Activated CD8-positive, alpha-beta memory T cell treated with anti-CD3 and anti-CD28 coated beads, Interleukin-2, amount 10 ng/mL, durations not matched to agents 7 days and 5 days (primary cell): Measurements from ENCODE around the gene MYZAP. TPM values are rescaled to one million over a fixed set of nuclear protein-coding genes. Genes with fewer than 3 reads are reported as not detected.
"Not testable (repeated sequence)": the region's sequence is repeated elsewhere in the genome, so short reads cannot be mapped to it uniquely, and the experiment has no call there.

Experiments
- ATAC-seq: fragments of 150-1000 bp; cut with Tn5 transposase; one replicate; pipeline ENCODE4 v1.10.0; 2021; ENCODE audit warnings: moderate library complexity
- CTCF ChIA-PET: fragments of 350-600 bp; sonication (Branson Sonifier 250); formaldehyde crosslinking; loops from one replicate; lab custom pipeline; 2021; ENCODE audit warnings: antibody characterized with exemption; lab: Charles Lee
- DNase-seq: peaks from one replicate; pipeline ENCODE4 v3.0.0-alpha.2; 2020
- H3K27ac Mint-ChIP-seq: one replicate; pipeline ENCODE4 v1.8.0; 2021; ENCODE audit warnings: mild to moderate bottlenecking, mixed read lengths
- H3K27me3 Mint-ChIP-seq: one replicate; pipeline ENCODE4 v1.8.0; 2021; ENCODE audit warnings: mixed read lengths
- H3K36me3 Mint-ChIP-seq: one replicate; pipeline ENCODE4 v1.8.0; 2021; ENCODE audit warnings: mild to moderate bottlenecking, mixed read lengths
- H3K4me1 Mint-ChIP-seq: one replicate; pipeline ENCODE4 v1.8.0; 2021; ENCODE audit warnings: mixed read lengths
- H3K4me3 Mint-ChIP-seq: one replicate; pipeline ENCODE4 v1.8.0; 2021; ENCODE audit warnings: mild to moderate bottlenecking, moderate library complexity, mixed read lengths
- H3K9me3 Mint-ChIP-seq: one replicate; pipeline ENCODE4 v1.8.0; 2022; ENCODE audit warnings: low read depth, mixed read lengths
- total RNA-seq, 2 experiments: library from RNA; stranded (reverse); gene quantifications; one replicate each; pipeline ENCODE4 v1.2.3, GENCODE V29; 2021

Gene MYZAP
- total RNA-seq, 2 experiments from 2014 or later = not detected

- no peaks in the 10 kb centered on the region for H3K4me1 Mint-ChIP-seq
- DNase-seq = no peak
- H3K27me3 Mint-ChIP-seq = peaks cover 30% of the 10 kb centered on the region
- no peak for ATAC-seq
- H3K27ac Mint-ChIP-seq = no peak overlapping the region
- H3K36me3 Mint-ChIP-seq = no peaks in the 10 kb centered on the region
- no peak overlapping the region for H3K4me3 Mint-ChIP-seq
- CTCF ChIA-PET = no interaction called here
- no peaks in the 10 kb centered on the region for H3K9me3 Mint-ChIP-seq
Observed at GRCh38 chr15:57605491-57605890, 13.8 kb downstream of the MYZAP start.

GRCh38 chr15:57606048-57606447 lies 14.3 kb downstream of the MYZAP start:
- Mint-ChIP-seq H3K4me1 (no peaks in the 10 kb centered on the region), H3K9me3 (no peaks in the 10 kb centered on the region), H3K27ac (no peak overlapping the region), H3K27me3 (peaks cover 29% of the 10 kb centered on the region), H3K36me3 (no peaks in the 10 kb centered on the region), H3K4me3 (no peak overlapping the region)
- ATAC-seq = no peak
- CTCF ChIA-PET = no interaction called here
- DNase-seq = no peak

- DNase-seq (no peak), ATAC-seq (no peak)
- H3K4me1 Mint-ChIP-seq = no peaks in the 10 kb centered on the region
- H3K4me3 Mint-ChIP-seq = no peak overlapping the region
- no peaks in the 10 kb centered on the region for H3K9me3 Mint-ChIP-seq
- no peak overlapping the region for H3K27ac Mint-ChIP-seq
- CTCF ChIA-PET = no interaction called here
- H3K36me3 Mint-ChIP-seq = no peaks in the 10 kb centered on the region
- peaks cover 23% of the 10 kb centered on the region for H3K27me3 Mint-ChIP-seq
Observed at GRCh38 chr15:57606816-57607215, 15.1 kb downstream of the MYZAP start.

GRCh38 chr15:57607570-57608000 lies 15.9 kb downstream of the MYZAP start:
- Mint-ChIP-seq H3K4me1 (no peaks in the 10 kb centered on the region), H3K4me3 (no peak overlapping the region), H3K9me3 (no peaks in the 10 kb centered on the region), H3K36me3 (no peaks in the 10 kb centered on the region), H3K27me3 (peaks cover 19% of the 10 kb centered on the region), H3K27ac (no peak overlapping the region)
- DNase-seq (no peak), ATAC-seq (no peak)
- CTCF ChIA-PET = interaction anchor here (1.6 kb wide), 1 partner anchor 34 kb away, joined by 3 read pairs; no protein-coding TSS in a partner anchor

GRCh38 chr15:57609805-57610529 lies 18.3 kb downstream of the MYZAP start:
- H3K4me3 Mint-ChIP-seq = no peak overlapping the region
- H3K27me3 Mint-ChIP-seq = peaks cover 5% of the 10 kb centered on the region
- DNase-seq (no peak), ATAC-seq (no peak)
- no peaks in the 10 kb centered on the region for H3K36me3 Mint-ChIP-seq
- H3K27ac Mint-ChIP-seq = no peak overlapping the region
- no peaks in the 10 kb centered on the region for H3K4me1 Mint-ChIP-seq
- no peaks in the 10 kb centered on the region for H3K9me3 Mint-ChIP-seq
- CTCF ChIA-PET = no interaction called here

GRCh38 chr15:57611123-57611522 lies 19.4 kb downstream of the MYZAP start:
- DNase-seq = no peak
- H3K27ac Mint-ChIP-seq = no peak overlapping the region
- CTCF ChIA-PET = interaction anchor here (1.0 kb wide), 1 partner anchor 50 kb away, joined by 3 read pairs; no protein-coding TSS in a partner anchor
- no peaks in the 10 kb centered on the region for H3K4me1 Mint-ChIP-seq
- H3K9me3 Mint-ChIP-seq = no peaks in the 10 kb centered on the region
- no peak for ATAC-seq
- H3K4me3 Mint-ChIP-seq = no peak overlapping the region
- peaks cover 3% of the 10 kb centered on the region for H3K27me3 Mint-ChIP-seq
- no peaks in the 10 kb centered on the region for H3K36me3 Mint-ChIP-seq

GRCh38 chr15:57611938-57612337 lies 20.2 kb downstream of the MYZAP start:
- Mint-ChIP-seq H3K27ac (no peak overlapping the region), H3K4me1 (no peaks in the 10 kb centered on the region), H3K27me3 (peaks cover 7% of the 10 kb centered on the region), H3K4me3 (no peak overlapping the region), H3K9me3 (no peaks in the 10 kb centered on the region), H3K36me3 (no peaks in the 10 kb centered on the region)
- ATAC-seq (no peak), DNase-seq (no peak)
- CTCF ChIA-PET = interaction anchor here (1.0 kb wide), 1 partner anchor 50 kb away, joined by 3 read pairs; no protein-coding TSS in a partner anchor

GRCh38 chr15:57614241-57614640 lies 22.5 kb downstream of the MYZAP start:
- Mint-ChIP-seq H3K4me1 (no peaks in the 10 kb centered on the region), H3K4me3 (no peak overlapping the region), H3K27ac (no peak overlapping the region), H3K27me3 (peaks cover 12% of the 10 kb centered on the region), H3K36me3 (no peaks in the 10 kb centered on the region), H3K9me3 (no peaks in the 10 kb centered on the region)
- no peak for DNase-seq
- CTCF ChIA-PET = no interaction called here
- ATAC-seq = no peak

GRCh38 chr15:57615951-57616496 lies 24.3 kb downstream of the MYZAP start:
- DNase-seq, ATAC-seq, H3K4me3 Mint-ChIP-seq, H3K4me1 Mint-ChIP-seq, H3K36me3 Mint-ChIP-seq, CTCF ChIA-PET, H3K9me3 Mint-ChIP-seq, H3K27ac Mint-ChIP-seq: not testable (repeated sequence)
- H3K27me3 Mint-ChIP-seq = peaks cover 12% of the 10 kb centered on the region

- DNase-seq (no peak), ATAC-seq (no peak)
- Mint-ChIP-seq H3K27me3 (peaks cover 24% of the 10 kb centered on the region), H3K36me3 (no peaks in the 10 kb centered on the region), H3K27ac (no peak overlapping the region), H3K4me3 (no peak overlapping the region), H3K9me3 (no peaks in the 10 kb centered on the region), H3K4me1 (no peaks in the 10 kb centered on the region)
- CTCF ChIA-PET = no interaction called here
Observed at GRCh38 chr15:57618325-57618724, 26.6 kb downstream of the MYZAP start.

- Mint-ChIP-seq H3K27me3 (peaks cover 29% of the 10 kb centered on the region), H3K4me1 (no peaks in the 10 kb centered on the region), H3K4me3 (no peak overlapping the region), H3K9me3 (no peaks in the 10 kb centered on the region), H3K36me3 (no peaks in the 10 kb centered on the region), H3K27ac (no peak overlapping the region)
- no peak for DNase-seq
- no peak for ATAC-seq
- CTCF ChIA-PET = interaction anchor here (1.5 kb wide), 1 partner anchor 114 kb away, joined by 3 read pairs; no protein-coding TSS in a partner anchor
Observed at GRCh38 chr15:57619746-57620145, 28.0 kb downstream of the MYZAP start.

- CTCF ChIA-PET = no interaction called here
- H3K4me3 Mint-ChIP-seq = no peak overlapping the region
- no peak for DNase-seq
- peaks cover 28% of the 10 kb centered on the region for H3K27me3 Mint-ChIP-seq
- H3K36me3 Mint-ChIP-seq = no peaks in the 10 kb centered on the region
- H3K27ac Mint-ChIP-seq = no peak overlapping the region
- no peaks in the 10 kb centered on the region for H3K9me3 Mint-ChIP-seq
- no peak for ATAC-seq
- H3K4me1 Mint-ChIP-seq = no peaks in the 10 kb centered on the region
Observed at GRCh38 chr15:57624730-57625129, 33.0 kb downstream of the MYZAP start.

- Mint-ChIP-seq H3K4me3 (no peak overlapping the region), H3K4me1 (no peaks in the 10 kb centered on the region), H3K36me3 (no peaks in the 10 kb centered on the region), H3K9me3 (no peaks in the 10 kb centered on the region), H3K27ac (no peak overlapping the region), H3K27me3 (peaks cover 28% of the 10 kb centered on the region)
- DNase-seq (no peak), ATAC-seq (no peak)
- CTCF ChIA-PET = interaction anchor here (1.6 kb wide), 1 partner anchor 107 kb away, joined by 8 read pairs; no protein-coding TSS in a partner anchor
Observed at GRCh38 chr15:57625703-57626448, 34.2 kb downstream of the MYZAP start.
